HG02884 (cell line): Measurements from ENCODE around the gene OCIAD2.
A peak's percentile ranks its signal among the peaks of the same experiment; 100 is the strongest.
"Not testable (repeated sequence)": the region's sequence is repeated elsewhere in the genome, so short reads cannot be mapped to it uniquely, and the experiment has no call there.

Source experiments
- ATAC-seq: cut with Tn5 transposase; IDR thresholded peaks from one replicate; pipeline ENCODE4 v1.9.1; 2021; ENCODE audit warnings: mild to moderate bottlenecking, moderate library complexity; ENCODE audit not compliant: unreplicated experiment

The OCIAD2 gene, protein sequence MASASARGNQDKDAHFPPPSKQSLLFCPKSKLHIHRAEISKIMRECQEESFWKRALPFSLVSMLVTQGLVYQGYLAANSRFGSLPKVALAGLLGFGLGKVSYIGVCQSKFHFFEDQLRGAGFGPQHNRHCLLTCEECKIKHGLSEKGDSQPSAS

DNA sequence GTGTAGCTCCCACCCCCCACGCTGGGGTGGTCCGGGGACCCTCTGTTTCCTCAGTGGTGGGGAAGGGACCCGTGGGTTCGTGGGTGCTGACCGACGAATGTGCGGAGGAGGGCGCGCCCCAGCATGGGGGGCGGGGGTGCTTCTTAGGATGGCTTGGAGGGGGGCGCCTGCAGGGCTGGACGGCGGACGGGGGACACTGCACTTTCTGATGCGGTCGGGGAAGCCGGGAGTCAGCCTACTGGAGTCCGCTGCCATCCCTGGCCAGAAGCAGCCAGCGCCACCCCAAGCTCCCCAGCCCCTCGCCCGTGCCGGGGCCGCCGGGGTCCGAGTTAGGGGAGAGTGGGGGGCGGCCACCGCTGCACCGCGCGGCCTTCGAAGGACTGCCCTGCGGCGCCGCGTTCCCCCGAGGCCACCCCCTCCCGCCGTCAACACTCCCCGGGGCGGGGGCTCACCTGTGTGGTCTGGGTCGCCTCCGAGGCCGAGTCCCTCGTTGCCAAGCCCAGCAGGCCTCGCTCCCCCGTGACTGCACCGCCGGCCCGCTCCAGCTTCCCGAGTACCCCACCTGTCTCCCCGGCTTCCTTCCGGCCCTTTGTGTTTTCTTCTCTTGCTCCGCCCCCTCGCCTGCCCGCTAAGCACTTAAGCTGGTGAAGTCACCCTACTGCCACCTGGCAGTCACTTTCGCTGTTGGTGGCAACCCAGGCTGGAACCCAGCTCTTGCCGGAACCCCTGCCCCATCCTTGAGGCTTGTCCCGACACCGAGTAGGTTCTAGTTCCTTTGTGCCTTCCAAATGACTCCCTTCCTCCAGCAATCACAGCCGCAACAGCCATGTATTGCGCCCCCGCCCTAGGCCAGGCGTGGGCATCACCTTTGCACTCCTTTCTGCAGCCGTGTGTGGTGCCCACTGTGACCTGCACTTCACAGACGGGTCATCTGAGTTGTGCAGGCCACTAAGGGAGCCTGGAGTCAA, at the start of gene OCIAD2:
OCIAD2 (minus strand) TSS at position 569 of the 968 bp plus-strand sequence. CDS start 2,225 bp downstream, outside the sequence.
- ATAC-seq: peak; percentile 92

GRCh38 chr4:48954314-48954713, 47.7 kb upstream of the OCIAD2 start:
- no peak for ATAC-seq

GRCh38 chr4:48949518-48950219, 43.1 kb upstream of the OCIAD2 start:
- no peak for ATAC-seq

GRCh38 chr4:48949086-48949485, 42.5 kb upstream of the OCIAD2 start:
- no peak for ATAC-seq

GRCh38 chr4:48947731-48948130, 41.2 kb upstream of the OCIAD2 start:
- ATAC-seq: no peak

DNA sequence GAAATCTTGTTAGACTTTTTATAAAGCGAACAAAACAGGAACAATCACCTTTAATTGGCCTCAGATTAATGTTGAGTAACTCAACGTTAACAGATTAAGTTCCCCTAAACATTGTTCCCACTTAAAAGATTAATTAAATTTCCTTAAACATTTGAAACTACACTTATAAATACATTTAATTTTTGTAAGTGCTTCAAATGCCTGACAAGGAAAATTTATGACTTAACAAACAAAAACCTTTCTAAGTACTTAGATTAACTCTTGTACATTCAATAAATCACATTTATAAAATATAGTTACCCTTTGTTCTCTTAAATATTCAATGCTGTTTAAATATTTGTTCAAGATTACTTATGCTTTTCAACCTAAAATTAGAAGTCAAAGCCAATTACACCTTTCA, 39.4 kb upstream of the OCIAD2 start:
- ATAC-seq: no peak

- ATAC-seq: no peak
Measured at GRCh38 chr4:48944756-48945241, 38.2 kb upstream of the OCIAD2 start.

DNA sequence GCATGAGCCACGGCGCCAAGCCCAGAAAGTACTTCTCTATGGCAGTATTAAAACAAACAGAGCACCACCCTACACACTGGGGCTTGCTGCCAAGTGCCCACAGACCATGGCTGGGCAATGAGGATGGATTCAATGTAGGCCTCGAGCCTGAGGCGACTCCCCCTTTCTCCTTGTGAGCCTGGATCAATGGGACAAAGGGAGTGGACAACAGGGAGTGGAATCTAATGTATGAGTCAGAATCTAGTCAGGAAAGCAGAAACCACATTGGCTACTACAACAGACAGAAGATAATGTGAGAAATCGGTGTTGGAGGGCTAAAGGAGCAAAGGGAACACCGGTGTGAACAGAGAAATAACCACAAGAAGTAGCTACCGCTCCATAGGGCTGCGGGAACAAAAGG, 37.7 kb upstream of the OCIAD2 start:
- ATAC-seq: no peak

- ATAC-seq: no peak
Measured at GRCh38 chr4:48943387-48943786, 36.8 kb upstream of the OCIAD2 start.

- no peak for ATAC-seq
Measured at GRCh38 chr4:48939785-48940184, 33.2 kb upstream of the OCIAD2 start.

DNA sequence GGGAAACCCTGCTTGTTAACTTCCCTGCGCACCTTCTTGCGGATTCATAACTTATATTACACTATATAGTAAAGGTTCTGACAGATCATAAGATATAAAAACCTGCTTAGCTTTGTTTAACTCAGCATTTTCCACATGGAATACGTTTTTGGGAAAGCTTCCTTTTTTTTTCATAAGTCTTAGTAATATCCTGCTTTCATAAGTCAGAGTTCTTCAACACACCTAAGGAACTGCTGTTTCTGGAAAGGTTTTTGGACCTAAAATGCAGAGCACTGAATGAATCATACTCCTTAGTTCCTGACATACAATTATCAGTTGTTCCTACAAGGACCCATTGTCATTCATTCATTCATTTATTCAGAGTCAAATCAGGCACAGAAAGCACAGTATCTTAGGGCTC, 32.3 kb upstream of the OCIAD2 start:
- ATAC-seq: no peak

DNA sequence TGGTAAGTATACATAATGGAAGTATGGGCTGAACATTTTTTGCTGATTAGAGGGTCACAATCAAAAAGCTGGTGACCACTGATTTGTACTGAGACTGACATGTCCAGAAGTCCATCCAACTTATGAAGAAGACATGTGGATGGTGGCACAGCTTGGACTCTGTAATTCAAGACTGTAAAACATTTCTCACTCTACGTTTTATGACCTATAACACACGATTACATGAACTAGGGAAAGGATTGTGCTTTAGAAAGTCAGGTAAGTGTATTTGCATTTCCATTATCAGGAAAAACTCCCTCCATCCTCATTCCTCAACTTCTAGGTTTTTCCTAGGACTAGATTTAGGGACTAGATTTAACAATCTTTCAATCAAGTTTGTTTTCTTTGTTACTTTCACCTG, 30.5 kb upstream of the OCIAD2 start:
- ATAC-seq: no peak

GRCh38 chr4:48931459-48931858, 24.9 kb upstream of the OCIAD2 start:
- ATAC-seq: no peak

DNA sequence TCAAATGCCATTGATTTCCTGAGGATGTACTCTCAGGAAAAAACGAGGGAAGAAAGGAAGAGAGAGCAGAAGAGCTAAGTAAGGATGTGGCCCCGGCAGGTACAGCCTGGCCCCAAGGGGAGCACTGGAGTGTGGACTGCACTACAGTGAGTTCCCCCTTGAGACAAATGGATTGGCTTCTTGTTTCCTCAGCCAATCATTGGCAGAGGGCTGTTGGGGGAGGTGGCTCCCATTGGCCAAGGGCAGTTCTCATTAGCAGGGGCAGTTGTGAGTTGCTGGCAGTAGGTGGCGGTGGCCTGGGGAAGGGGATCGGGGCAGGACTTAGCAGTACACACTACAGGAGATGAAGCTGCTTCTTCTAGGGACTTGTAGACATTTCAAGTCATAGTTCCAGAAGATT, 24.1 kb upstream of the OCIAD2 start:
- ATAC-seq: no peak

DNA sequence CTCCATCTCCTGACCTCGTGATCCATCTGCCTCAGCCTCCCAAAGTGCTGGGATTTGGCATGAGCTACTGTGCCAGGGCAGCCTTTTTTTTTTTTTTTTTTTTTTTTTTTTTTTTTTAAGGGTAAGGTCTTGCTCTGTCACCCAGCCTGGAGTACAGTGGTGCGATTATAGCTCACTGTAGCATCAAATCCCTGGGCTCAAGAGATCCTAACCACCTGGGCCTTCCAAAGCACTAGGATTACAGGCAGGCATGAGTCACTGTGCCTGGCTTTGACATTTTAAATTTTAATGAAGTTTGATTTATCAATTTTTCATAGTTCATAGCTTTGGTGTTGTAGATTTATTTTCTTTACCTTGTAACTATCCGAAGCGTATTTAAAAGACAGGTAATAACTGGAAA, 17.8 kb upstream of the OCIAD2 start:
- no peak for ATAC-seq

DNA sequence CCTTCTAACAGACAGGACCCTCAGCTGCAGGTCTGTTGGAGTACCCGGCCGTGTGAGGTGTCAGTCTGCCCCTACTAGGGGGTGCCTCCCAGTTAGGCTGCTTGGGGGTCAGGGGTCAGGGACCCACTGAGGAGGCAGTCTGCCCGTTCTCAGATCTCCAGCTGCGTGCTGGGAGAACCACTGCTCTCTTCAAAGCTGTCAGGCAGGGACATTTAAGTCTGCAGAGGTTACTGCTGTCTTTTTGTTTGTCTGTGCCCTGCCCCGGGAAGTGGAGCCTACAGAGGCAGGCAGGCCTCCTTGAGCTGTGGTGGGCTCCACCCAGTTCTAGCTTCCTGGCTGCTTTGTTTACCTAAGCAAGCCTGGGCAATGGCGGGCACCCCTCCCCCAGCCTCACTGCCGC, 16.5 kb upstream of the OCIAD2 start:
- not testable (repeated sequence) for ATAC-seq

DNA sequence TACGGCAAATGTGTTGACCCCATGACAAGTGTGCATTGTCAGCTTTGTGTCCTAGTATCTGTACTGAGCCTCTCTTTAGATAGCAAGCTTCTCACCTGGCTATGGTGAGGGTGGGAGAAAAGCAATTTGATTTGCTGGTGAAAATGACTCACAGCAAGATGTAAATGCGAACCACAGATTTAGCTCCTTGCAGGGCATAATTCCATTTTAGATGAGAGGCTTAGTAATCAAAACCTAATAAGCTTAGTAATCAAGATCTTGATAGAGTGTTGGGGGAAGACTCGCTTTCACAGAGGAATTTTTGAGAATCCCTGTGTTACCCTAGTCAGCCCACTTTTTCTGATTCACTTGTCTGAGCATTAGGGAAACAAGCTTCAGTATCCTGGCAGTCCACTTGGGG, 7.7 kb upstream of the OCIAD2 start:
- no peak for ATAC-seq

GRCh38 chr4:48913346-48913745, 6.8 kb upstream of the OCIAD2 start:
- ATAC-seq: no peak

- no peak for ATAC-seq
Measured at GRCh38 chr4:48912349-48912748, 5.8 kb upstream of the OCIAD2 start.

DNA sequence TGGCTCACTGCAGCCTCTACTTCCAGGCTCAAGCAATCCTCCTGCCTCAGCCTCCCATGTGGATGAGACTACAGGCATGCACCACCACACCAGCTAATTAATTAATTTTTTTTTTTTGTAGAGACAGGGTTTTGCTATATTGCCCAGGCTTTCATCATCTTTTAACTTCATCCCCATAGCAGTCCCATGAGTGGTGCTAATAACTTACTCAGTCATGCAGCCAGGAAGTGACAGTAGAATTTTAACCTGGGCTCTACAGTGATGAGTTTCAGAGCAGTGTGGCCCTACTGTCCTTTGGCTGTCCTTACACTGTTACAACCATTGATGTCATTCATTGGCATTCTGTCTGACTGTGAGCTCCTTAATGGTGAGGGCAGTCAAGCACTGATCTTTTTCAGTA, 3.9 kb upstream of the OCIAD2 start:
- ATAC-seq: no peak

- ATAC-seq: no peak
Measured at GRCh38 chr4:48909697-48910096, 3.1 kb upstream of the OCIAD2 start.

GRCh38 chr4:48908687-48909086, 2.1 kb upstream of the OCIAD2 start:
- no peak for ATAC-seq
